NCI-H1092 treated with DMSO at 0.1 percent for 48 hours (cell line): ENCODE measurements around the gene MT1B.
A peak's percentile ranks its signal among the peaks of the same experiment; 100 is the strongest.
"Not testable (repeated sequence)": the region's sequence is repeated elsewhere in the genome, so short reads cannot be mapped to it uniquely, and the experiment has no call there.

Experiments
- DNase-seq: peaks from one replicate; lab custom pipeline; 2025; lab: John Stamatoyannopoulos, UW

Gene MT1B

DNA sequence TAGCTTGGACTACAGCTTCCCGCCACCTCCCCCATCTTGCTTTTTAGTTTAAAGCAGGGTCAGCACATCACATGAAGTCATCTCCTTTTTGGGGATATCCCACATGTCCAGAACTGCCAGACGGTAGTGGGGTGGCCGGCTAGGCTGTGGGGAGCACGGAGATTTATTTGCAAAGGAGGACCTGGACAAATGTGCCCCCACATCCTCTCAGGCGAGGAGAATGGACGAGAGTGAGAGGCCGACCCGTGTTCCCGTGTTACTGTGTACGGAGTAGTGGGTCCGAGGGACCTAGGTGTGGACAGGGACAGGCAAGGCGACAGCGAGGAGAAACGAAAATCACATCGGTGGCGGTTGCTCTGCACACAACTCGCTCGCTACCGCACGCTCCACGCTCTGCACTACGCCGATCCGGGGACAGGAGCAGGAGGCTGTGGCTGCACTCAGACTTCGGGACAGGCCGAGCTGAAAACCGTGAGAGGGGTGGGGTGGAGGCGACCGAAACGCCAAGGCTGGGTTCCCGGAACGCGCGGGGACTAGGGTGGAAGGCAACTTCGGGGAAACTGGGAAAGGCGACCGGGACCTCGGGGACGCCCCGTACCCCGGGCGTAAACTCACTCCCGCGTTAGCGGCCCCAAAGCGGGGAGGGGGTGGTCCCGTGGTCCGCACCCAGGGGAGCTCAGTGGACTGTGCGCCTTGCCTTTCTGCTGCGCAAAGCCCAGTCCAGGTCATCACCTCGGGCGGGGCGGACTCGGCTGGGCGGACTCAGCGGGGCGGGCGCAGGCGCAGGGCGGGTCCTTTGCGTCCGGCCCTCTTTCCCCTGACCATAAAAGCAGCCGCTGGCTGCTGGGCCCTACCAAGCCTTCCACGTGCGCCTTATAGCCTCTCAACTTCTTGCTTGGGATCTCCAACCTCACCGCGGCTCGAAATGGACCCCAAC is 13.6 kb upstream of the MT1B start, which contains the start of gene MT1A:
Gene MT1A (plus strand): TSS at position 853 of the 937 bp plus-strand sequence. CDS start 73 bp downstream, at position 926.
- DNase-seq, result no peak

DNA sequence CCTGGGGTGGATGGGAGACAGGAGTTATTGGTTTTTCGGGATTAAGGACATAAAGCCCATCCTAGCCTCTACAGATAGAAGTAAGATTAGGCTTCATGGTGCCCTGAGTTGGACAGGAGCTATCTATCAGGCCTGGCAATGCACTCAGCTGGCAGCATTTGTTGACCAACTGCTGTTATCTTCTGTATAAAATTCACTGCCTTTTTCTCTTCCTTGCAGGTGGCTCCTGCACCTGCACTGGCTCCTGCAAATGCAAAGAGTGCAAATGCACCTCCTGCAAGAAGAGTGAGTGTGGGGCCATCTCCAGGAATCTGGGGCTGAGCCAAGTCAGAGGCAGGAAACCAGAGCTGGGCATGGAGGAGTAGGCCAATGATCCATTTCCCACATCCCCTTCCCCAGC is 12.6 kb upstream of the MT1B start:
- DNase-seq, result no peak

DNA sequence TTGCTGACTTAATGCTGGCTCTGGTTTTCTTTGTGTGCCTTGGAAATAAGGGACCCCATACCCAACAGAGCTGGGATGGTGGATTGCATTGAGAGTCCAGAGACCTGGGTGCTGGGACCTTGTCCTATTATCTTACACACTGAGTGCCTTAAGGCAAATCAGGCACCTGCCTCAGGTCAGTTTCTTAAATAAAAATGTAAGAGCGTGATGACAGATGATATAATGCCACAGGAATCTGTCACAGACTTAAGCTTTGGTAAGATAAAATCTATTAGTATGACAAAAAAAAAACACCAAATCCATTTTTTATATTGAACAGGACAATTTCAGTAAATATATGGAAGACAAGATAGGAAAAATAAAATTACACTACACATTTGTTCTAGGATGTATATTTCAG is 11.6 kb upstream of the MT1B start:
- DNase-seq, result no peak

GRCh38 chr16:56641166-56641565 is 10.5 kb upstream of the MT1B start:
- DNase-seq, result no peak

- DNase-seq, result no peak
Measured at GRCh38 chr16:56643080-56643778, 8.5 kb upstream of the MT1B start.

DNA sequence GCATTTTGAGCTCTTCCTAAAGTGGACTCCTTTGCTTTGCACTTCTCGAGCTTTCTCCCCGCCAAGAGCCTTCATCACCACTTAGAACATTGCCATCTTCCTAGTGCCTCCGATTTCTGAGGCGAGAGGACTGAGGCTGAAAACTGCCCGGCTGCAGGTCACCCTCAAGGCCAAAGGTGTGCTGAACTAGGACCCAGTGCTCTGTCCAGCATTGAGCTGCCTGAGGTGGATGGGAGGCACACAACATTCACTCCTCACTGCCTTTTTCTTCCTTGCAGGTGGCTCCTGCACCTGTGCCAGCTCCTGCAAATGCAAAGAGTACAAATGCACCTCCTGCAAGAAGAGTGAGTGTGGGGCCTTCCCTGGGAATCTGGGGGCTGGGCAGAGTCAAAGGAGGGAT is 7.9 kb upstream of the MT1B start:
- no peak for DNase-seq

DNA sequence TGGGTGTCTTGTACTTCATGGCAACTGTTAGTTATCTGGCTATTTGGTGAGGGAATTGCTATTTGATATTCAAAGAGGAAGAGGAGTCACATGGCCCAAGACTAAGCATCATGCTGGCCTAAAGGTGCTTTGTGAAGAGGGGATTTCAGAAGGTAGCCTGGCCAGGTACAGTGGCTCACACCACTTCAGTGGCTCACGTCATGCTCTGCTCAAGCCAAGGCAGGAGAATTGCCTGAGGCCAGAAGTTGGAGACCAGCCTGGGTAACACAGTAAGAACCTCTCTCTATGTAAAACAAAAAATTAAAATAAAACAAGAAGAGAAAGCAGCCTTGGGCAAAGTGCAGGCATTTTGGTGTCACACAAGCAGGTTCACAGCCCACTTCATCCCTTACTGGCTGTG is 6.4 kb upstream of the MT1B start:
- no peak for DNase-seq

- no peak for DNase-seq
Measured at GRCh38 chr16:56645838-56646237, 5.8 kb upstream of the MT1B start.

GRCh38 chr16:56647641-56648431 is 3.9 kb upstream of the MT1B start:
- DNase-seq, result no peak

- DNase-seq, result no peak
Measured at GRCh38 chr16:56649271-56649670, 2.4 kb upstream of the MT1B start.

- no peak for DNase-seq
Measured at GRCh38 chr16:56649820-56650219, 1.9 kb upstream of the MT1B start.

- DNase-seq, result no peak
Measured at GRCh38 chr16:56652600-56652999, 914 bp downstream of the MT1B start.

DNA sequence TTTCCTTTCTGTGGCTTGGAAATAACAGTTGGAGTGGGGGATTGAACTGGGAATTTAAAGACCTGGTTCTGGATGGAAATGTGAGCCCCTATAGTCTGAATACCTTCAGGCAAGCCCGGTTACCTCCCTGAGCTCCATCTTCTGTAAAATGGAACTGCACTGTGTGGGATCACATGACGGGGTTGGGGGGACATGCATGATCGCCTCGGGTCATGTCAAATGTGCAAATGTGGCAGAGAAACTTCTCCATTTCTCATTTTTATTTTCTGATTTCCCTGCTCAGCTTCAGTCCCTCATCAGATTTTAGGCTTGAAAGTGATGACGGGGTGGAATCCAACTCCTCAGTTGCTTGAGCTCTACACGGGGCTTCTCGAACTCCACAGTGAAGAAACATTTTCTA is 1.5 kb downstream of the MT1B start:
- no peak for DNase-seq

GRCh38 chr16:56657555-56658326 is 6.1 kb downstream of the MT1B start, which contains the start of gene MT1F:
Gene MT1F, plus strand, starts transcription at chr16:56657959. Its CDS starts 100 bp downstream, at chr16:56658059.
- DNase-seq, result peak; percentile 3

- DNase-seq, result no peak
Measured at GRCh38 chr16:56658327-56658875, 6.7 kb downstream of the MT1B start.

GRCh38 chr16:56662357-56663354 is 11.0 kb downstream of the MT1B start:
- peak; percentile 1 for DNase-seq

GRCh38 chr16:56664506-56664905 is 12.8 kb downstream of the MT1B start:
- DNase-seq, result no peak

DNA sequence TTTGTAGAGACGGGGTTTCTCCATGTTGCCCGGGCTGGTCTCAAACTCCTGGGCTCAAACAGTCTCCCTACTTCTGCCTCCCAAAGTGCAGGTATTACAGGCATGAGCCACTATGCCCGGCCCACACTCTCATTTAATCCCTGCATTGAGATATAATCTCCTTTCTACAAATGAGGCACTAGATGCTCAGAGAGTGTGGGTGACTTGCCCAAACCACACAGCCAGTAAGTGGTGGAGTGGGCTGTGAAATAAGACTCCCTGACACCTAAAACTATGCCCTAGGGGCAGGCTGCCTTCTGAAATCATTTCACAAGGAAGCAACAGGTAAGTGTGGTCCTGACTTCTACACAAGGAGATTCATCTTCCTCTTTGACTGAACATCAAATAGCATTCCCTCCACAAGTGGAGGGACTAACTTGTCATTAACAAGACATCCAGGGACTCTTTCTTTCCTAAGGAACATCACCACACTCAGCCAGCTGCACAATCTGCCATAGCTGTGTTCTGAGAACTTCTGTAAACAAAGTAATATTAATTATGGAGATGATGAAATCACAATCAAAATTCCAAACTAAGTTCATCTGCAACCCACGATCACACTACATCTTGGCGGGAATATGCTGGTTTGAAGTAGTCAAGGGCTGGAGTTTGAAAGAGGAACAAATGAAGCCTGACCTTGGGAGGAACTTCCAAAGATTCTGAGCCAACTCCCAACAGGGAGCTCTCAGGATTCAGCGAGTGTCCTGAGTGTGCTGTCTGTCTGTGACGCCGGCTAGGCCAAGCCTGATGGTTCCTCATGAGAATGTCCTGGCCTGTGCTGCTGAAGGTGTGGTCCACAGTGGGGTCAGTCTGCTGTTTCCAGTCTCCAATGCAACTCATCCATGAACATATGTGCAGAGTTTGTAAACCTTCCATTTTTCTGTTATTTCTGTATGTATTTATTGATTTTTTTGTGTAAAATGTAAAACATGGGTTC is 13.9 kb downstream of the MT1B start:
- DNase-seq, result not testable (repeated sequence)
